HG03196 (cell line): Measurements from ENCODE around the gene LETM1.

Experiments
- ATAC-seq: cut with Tn5 transposase; IDR thresholded peaks from one replicate; pipeline ENCODE4 v1.9.1; 2021; ENCODE audit not compliant: unreplicated experiment

LETM1 gene

DNA sequence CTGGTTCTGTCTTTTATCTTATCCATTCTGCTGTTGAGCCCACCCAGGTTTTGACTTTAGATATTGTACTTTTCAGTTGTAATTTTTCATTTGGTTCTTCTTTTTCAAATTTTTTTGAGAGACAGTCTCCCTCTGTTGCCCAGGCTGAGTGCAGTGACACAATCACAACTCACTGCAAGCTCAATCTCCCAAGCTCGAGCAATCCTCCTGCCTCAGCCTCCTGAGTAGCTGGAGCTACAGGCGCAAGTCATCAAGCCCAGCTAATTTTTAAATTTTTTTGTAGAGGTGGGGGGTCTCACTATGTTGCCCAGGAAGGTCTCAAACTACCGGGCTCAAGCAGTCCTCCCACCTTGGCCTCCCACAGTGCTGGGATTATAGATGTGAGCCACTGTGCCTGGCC lies 25.7 kb downstream of the LETM1 start:
- ATAC-seq, result no peak

GRCh38 chr4:1826531-1827350 lies 29.2 kb downstream of the LETM1 start:
- ATAC-seq, result no peak

- ATAC-seq, result no peak
Measured at GRCh38 chr4:1825326-1825725, 30.6 kb downstream of the LETM1 start.

DNA sequence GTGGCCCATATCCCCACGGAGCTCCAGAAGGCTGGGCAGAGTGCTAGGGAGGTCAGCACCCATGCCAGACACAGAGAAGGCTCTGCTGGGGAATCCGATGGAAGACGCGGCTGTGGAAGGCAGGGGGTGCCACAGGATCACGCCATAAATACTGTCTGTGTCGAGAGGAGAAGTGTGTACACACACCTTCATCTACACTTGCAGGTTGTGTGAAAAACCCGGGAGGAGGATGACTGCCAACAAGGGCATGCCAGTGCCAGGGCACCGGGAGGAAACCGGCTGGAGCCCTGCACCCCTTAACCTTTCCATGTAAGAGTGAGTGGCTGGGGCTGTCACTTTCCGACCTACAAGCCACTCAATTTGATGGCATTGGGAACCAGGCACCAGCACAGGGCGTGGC lies 31.2 kb downstream of the LETM1 start:
- no peak for ATAC-seq

DNA sequence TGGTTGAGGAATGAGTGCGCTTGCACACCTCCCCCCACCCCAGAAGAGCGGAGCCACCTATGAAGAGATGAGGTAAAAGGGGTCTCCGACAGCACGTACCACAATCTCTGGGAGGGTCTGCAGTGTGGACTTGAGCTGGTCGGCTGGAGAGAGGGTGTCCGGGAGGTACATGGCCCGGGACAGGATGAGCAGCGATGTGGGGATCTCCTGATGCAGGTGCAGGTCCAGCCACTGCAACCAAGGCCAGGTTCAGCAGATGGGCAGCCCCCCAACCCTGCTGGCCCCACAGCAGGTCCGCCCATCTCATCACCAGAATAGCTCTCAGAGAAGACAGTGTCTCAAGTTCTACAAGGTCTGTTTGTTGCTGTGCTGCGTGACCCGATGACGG lies 32.4 kb downstream of the LETM1 start:
- no peak for ATAC-seq

- ATAC-seq, result no peak
Measured at GRCh38 chr4:1822568-1823544, 33.1 kb downstream of the LETM1 start.

- no peak for ATAC-seq
Measured at GRCh38 chr4:1821679-1822567, 34.0 kb downstream of the LETM1 start.

DNA sequence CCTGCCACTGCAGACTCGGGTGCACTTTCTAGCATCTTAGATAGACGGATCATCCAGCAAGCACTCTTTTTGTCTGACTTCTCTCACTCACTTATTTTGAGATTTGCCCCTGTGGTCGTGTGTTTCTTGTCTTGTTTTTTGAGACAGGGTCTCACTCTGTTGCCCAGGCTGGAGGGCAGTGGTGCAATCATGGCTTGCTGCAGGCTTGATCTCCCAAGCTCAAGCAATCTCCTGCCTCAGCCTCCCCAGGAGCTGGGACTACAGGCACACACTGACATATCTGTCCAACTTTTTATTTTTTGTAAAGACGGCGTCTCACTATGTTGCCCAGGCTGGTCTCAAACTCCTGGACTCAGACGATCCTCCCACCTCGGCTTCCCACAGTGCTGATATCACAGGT lies 36.1 kb downstream of the LETM1 start:
- no peak for ATAC-seq

DNA sequence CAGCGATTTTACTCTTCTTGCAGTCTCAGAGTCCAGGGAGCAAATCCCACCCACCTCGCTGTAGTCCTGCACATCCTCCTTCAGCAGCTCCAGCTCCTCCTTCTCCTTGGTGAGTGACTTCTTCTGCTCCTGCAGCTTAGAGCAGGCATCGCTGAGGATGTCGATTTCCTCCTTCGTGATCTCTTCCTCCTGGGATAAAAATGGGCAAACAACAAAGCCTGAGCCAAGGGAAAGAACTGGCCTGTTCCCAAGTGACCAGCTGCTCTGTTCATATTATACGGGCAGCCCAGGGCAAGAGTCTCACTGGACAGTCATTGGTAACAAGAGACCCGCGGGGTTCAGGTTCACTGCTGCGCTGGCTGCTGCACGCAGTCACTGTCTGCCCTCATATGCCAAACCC lies 36.7 kb downstream of the LETM1 start:
- ATAC-seq, result no peak

DNA sequence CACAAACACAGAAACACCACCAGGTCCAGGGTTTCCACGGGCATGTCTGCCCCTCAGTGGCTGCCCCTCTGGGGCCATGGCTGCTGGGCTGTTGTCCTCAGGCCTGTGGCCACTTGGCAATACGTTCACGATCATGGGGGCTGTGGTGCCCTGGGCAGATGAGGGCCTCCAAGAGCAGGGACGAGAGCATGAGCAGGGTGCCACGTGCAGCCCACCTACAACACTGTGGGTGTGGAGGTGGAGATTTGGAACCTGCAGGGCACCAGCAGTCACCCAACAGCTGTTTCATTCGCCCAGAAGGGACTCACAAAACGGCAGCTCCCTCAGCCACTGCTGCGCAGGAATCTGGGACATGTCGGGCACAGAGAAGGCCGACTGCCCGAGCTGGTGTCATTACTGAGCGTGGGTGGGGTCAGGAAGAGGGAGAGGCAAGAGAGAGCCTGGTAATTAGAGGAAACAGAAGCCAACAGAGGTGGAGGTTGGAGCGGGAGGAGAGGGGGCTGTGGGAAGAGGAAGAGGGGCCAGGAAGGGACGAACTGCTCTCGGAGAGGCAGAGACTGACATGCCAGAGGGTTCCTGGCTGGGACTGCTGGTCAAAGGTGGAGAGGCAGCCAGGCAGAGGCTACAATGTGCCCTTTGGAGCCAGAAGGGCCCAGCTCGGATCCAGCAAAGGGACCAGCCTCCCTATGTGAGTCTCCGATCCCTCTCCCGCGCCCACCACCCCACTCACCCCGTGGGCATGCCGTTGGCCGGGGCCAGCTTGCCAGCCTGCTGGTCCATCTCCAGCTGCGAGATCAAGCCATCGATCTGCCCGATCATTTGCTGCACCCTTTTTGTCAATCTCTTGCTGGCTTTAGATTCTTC lies 39.7 kb downstream of the LETM1 start:
- ATAC-seq, result no peak

GRCh38 chr4:1815096-1815996 lies 40.6 kb downstream of the LETM1 start:
- no peak for ATAC-seq

GRCh38 chr4:1814453-1814852 lies 41.5 kb downstream of the LETM1 start:
- no peak for ATAC-seq

DNA sequence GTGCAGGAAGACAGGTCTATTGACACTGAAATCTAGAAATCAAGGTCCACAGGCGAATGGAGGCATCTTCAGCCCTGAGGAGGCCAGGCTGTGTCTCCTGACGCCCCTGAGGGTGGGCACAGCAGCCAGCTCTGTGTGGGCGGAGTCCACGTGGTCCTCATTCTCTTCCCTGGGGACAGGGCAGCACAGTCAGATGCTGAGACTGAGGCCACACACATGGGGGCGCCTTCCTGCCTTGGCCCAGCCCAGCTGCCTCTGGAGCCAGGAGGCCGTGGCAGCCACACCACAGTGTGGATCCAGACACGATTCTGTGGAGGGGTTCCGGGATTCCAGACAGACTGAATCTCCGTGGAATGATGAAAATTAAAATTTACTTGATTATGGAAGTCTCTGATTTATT lies 42.0 kb downstream of the LETM1 start:
- no peak for ATAC-seq

DNA sequence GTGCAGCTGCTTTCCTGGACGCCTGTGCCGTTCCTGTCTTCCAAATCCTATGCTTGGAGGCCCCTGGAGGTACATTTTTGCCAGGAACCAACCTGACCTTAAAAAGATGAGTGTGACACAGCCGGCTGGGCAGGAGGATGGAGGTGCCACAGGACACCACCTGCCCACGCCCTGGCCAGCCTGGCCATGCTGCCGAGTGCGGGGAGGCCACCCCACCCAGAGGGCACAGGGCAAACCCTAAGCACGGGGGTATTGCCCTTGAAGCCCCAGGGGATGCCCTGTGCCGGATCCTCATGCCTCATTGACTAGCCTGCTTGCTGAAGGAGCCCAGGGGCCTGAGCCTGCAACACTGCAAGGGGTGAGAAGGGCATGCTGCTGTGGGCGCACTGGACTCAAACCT lies 42.7 kb downstream of the LETM1 start:
- ATAC-seq, result no peak

DNA sequence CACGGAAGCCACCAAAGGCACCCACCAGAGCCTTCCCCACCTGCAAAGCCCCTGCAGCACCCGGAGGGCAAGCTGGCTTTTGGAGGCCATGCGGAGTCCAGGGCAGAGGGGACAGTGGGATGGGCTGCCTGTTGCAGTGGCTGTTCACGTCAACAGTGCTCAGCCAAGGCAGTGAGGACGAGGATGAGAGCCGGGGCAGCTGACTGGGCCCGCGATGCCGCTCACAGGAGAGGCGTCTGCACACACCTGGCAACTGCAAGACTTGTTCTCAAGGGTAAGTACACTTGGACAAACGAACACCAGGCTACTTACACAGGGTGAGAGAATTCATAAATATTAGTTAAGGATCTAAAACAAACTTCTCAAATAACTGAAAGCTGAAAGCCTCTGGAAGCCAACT lies 43.2 kb downstream of the LETM1 start:
- ATAC-seq, result no peak

GRCh38 chr4:1810765-1811164 lies 45.2 kb downstream of the LETM1 start:
- ATAC-seq, result no peak

- peak; percentile 44 for ATAC-seq
Measured at GRCh38 chr4:1809754-1810502, 46.0 kb downstream of the LETM1 start.
